Measurements from ENCODE around the gene RIMBP3B.
"Not testable (repeated sequence)": the region's sequence is repeated elsewhere in the genome, so short reads cannot be mapped to it uniquely, and the experiment has no call there.

- TF ChIP-seq CTCF (conservative IDR thresholded peaks at IDR 0.05); EZH2 (IDR thresholded peaks at IDR 0.05; ENCODE audit: low read depth): not testable (repeated sequence)
These were observed 1.2 kb downstream of the RIMBP3B start for GRCh38 chr22:21384468-21385357.

Measured in PC-9 (cell line).